Measurements from ENCODE around the gene LLGL2. TPM values are rescaled to one million over a fixed set of nuclear protein-coding genes. Genes with fewer than 3 reads are reported as not detected.

The LLGL2 gene
- total RNA-seq, 1 donor from 2014 or later, result 14.8 TPM

- Mint-ChIP-seq H3K9me3 (ENCODE audit: unreplicated experiment) (no peaks in the 10 kb centered on the region), H3K27ac (ENCODE audit: unreplicated experiment) (no peak overlapping the region), H3K4me1 (ENCODE audit: low read depth, unreplicated experiment) (peaks cover 11% of the 10 kb centered on the region), H3K4me3 (ENCODE audit: unreplicated experiment) (no peak overlapping the region), H3K36me3 (ENCODE audit: low read depth, unreplicated experiment) (peaks cover 3% of the 10 kb centered on the region), H3K27me3 (ENCODE audit: low read depth, unreplicated experiment) (peaks cover 22% of the 10 kb centered on the region)
- Histone ChIP-seq H3K4me1 (ENCODE audit: insufficient read depth, low read length) (no peaks in the 10 kb centered on the region), H3K36me3 (ENCODE audit: insufficient read depth, low read length) (no peaks in the 10 kb centered on the region), H4K20me1 (ENCODE audit: insufficient read depth, low read length) (peaks cover 5% of the 10 kb centered on the region), H3K4me2 (ENCODE audit: low read length) (no peak overlapping the region), H3K27me3 (ENCODE audit: insufficient read depth, low read length) (no peaks in the 10 kb centered on the region), H3K27ac (ENCODE audit: low read depth, low read length) (no peak overlapping the region), H3K9me3 (ENCODE audit: insufficient read depth, low read depth, low read length) (no peaks in the 10 kb centered on the region), H2AFZ (ENCODE audit: low read depth, low read length) (no peak overlapping the region), H3K4me3 (ENCODE audit: insufficient read depth, low read depth, low read length) (no peak overlapping the region), H3K79me2 (ENCODE audit: insufficient read depth, low read length) (no peaks in the 10 kb centered on the region), H3K9ac (ENCODE audit: low read length) (no peak overlapping the region)
- DNase-seq (ENCODE audit: low read depth) (no peak), FAIRE-seq (no peak)
- TF ChIP-seq, protein P1, sequence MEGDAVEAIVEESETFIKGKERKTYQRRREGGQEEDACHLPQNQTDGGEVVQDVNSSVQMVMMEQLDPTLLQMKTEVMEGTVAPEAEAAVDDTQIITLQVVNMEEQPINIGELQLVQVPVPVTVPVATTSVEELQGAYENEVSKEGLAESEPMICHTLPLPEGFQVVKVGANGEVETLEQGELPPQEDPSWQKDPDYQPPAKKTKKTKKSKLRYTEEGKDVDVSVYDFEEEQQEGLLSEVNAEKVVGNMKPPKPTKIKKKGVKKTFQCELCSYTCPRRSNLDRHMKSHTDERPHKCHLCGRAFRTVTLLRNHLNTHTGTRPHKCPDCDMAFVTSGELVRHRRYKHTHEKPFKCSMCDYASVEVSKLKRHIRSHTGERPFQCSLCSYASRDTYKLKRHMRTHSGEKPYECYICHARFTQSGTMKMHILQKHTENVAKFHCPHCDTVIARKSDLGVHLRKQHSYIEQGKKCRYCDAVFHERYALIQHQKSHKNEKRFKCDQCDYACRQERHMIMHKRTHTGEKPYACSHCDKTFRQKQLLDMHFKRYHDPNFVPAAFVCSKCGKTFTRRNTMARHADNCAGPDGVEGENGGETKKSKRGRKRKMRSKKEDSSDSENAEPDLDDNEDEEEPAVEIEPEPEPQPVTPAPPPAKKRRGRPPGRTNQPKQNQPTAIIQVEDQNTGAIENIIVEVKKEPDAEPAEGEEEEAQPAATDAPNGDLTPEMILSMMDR (IDR thresholded peaks at IDR 0.05; ENCODE audit: insufficient read depth, low read depth, low read length), result no peak
- TF ChIP-seq EZH2 (IDR thresholded peaks at IDR 0.05; ENCODE audit: insufficient read depth, low read length), result no peak
Measured at GRCh38 chr17:75621489-75621888, 96.0 kb downstream of the LLGL2 start.

- H3K9ac ChIP-seq (ENCODE audit: low read length), result no peak overlapping the region
- TF ChIP-seq, protein P1 (IDR thresholded peaks at IDR 0.05; ENCODE audit: insufficient read depth, low read depth, low read length), result no peak
- TF ChIP-seq EZH2 (IDR thresholded peaks at IDR 0.05; ENCODE audit: insufficient read depth, low read length), result no peak
- FAIRE-seq (no peak), DNase-seq (ENCODE audit: low read depth) (no peak)
- no peak overlapping the region for H3K4me3 ChIP-seq (ENCODE audit: insufficient read depth, low read depth, low read length)
- peaks cover 3% of the 10 kb centered on the region for H3K36me3 Mint-ChIP-seq (ENCODE audit: low read depth, unreplicated experiment)
- H3K27ac ChIP-seq (ENCODE audit: low read depth, low read length), result no peak overlapping the region
- H4K20me1 ChIP-seq (ENCODE audit: insufficient read depth, low read length), result peaks cover 5% of the 10 kb centered on the region
- no peak overlapping the region for H3K4me2 ChIP-seq (ENCODE audit: low read length)
- no peak overlapping the region for H2AFZ ChIP-seq (ENCODE audit: low read depth, low read length)
- peaks cover 22% of the 10 kb centered on the region for H3K27me3 Mint-ChIP-seq (ENCODE audit: low read depth, unreplicated experiment)
- H3K4me1 Mint-ChIP-seq (ENCODE audit: low read depth, unreplicated experiment), result peaks cover 11% of the 10 kb centered on the region
- no peaks in the 10 kb centered on the region for H3K36me3 ChIP-seq (ENCODE audit: insufficient read depth, low read length)
- H3K27me3 ChIP-seq (ENCODE audit: insufficient read depth, low read length), result no peaks in the 10 kb centered on the region
- no peaks in the 10 kb centered on the region for H3K4me1 ChIP-seq (ENCODE audit: insufficient read depth, low read length)
- H3K4me3 Mint-ChIP-seq (ENCODE audit: unreplicated experiment), result no peak overlapping the region
- H3K9me3 ChIP-seq (ENCODE audit: insufficient read depth, low read depth, low read length), result no peaks in the 10 kb centered on the region
- peak overlapping the region; percentile 69 for H3K27ac Mint-ChIP-seq (ENCODE audit: unreplicated experiment)
- H3K9me3 Mint-ChIP-seq (ENCODE audit: unreplicated experiment), result no peaks in the 10 kb centered on the region
- no peaks in the 10 kb centered on the region for H3K79me2 ChIP-seq (ENCODE audit: insufficient read depth, low read length)
Measured at GRCh38 chr17:75622076-75622475, 96.6 kb downstream of the LLGL2 start.

GRCh38 chr17:75622771-75623273 is 97.3 kb downstream of the LLGL2 start:
- H3K9me3 Mint-ChIP-seq (ENCODE audit: unreplicated experiment), result no peaks in the 10 kb centered on the region
- Histone ChIP-seq H3K27me3 (ENCODE audit: insufficient read depth, low read length) (no peaks in the 10 kb centered on the region), H3K9me3 (ENCODE audit: insufficient read depth, low read depth, low read length) (no peaks in the 10 kb centered on the region), H3K4me3 (ENCODE audit: insufficient read depth, low read depth, low read length) (no peak overlapping the region), H3K27ac (ENCODE audit: low read depth, low read length) (no peak overlapping the region), H3K79me2 (ENCODE audit: insufficient read depth, low read length) (no peaks in the 10 kb centered on the region), H3K4me1 (ENCODE audit: insufficient read depth, low read length) (no peaks in the 10 kb centered on the region), H4K20me1 (ENCODE audit: insufficient read depth, low read length) (peaks cover 5% of the 10 kb centered on the region), H3K4me2 (ENCODE audit: low read length) (no peak overlapping the region), H3K9ac (ENCODE audit: low read length) (no peak overlapping the region), H3K36me3 (ENCODE audit: insufficient read depth, low read length) (no peaks in the 10 kb centered on the region), H2AFZ (ENCODE audit: low read depth, low read length) (no peak overlapping the region)
- H3K4me1 Mint-ChIP-seq (ENCODE audit: low read depth, unreplicated experiment), result peaks cover 11% of the 10 kb centered on the region
- DNase-seq (ENCODE audit: low read depth) (no peak), FAIRE-seq (no peak)
- H3K27me3 Mint-ChIP-seq (ENCODE audit: low read depth, unreplicated experiment), result peaks cover 20% of the 10 kb centered on the region
- TF ChIP-seq EZH2 (IDR thresholded peaks at IDR 0.05; ENCODE audit: insufficient read depth, low read length), result no peak
- TF ChIP-seq, protein P1 (IDR thresholded peaks at IDR 0.05; ENCODE audit: insufficient read depth, low read depth, low read length), result no peak
- H3K27ac Mint-ChIP-seq (ENCODE audit: unreplicated experiment), result peak overlapping the region; percentile 85
- peak overlapping the region; percentile 32 for H3K4me3 Mint-ChIP-seq (ENCODE audit: unreplicated experiment)
- H3K36me3 Mint-ChIP-seq (ENCODE audit: low read depth, unreplicated experiment), result peaks cover 3% of the 10 kb centered on the region

All from astrocyte (in vitro differentiated cells and primary cell).